Right lobe of liver (tissue), 6 donors: ENCODE results near the gene GEMIN4. TPM values are rescaled to one million over a fixed set of nuclear protein-coding genes. Genes with fewer than 3 reads are reported as not detected.

ENCODE experiments used
- ATAC-seq, 4 donors: fragments of 200-7000 bp; cut with Tn5 transposase; one replicate each; pipeline ENCODE4 v1.9.1; 2020; ENCODE audit warnings: mild to moderate bottlenecking in 4 of 4, moderate library complexity in 4 of 4
- DNase-seq, 3 donors: peaks; one replicate each; pipeline ENCODE4 v3.0.0-alpha.2; 2020
- H3K27ac ChIP-seq, 3 donors: fragments of 200-600 bp; one replicate each; pipeline ENCODE4 v1.8.0; 2022
- H3K27me3 ChIP-seq, 2 donors: fragments of 200-600 bp; one replicate each; pipeline ENCODE4 v1.8.0; 2022
- H3K36me3 ChIP-seq, 4 donors: fragments of 200-600 bp; sonication (generic) in 1 of 4; one replicate each; pipeline versions ENCODE4 v1.5.1 to v1.8.0; 2017 to 2022; ENCODE audit warnings: control low read depth in 1 of 4
- H3K4me1 ChIP-seq, 4 donors: fragments of 200-600 bp; sonication (generic) in 1 of 4; one replicate each; pipeline versions ENCODE4 v1.5.1 to v1.8.0; 2017 to 2022; ENCODE audit warnings: control low read depth in 1 of 4
- H3K4me3 ChIP-seq, 3 donors: fragments of 200-600 bp; one replicate each; pipeline ENCODE4 v1.8.0; 2022
- H3K9me3 ChIP-seq, 4 donors: fragments of 200-600 bp; sonication (generic) in 1 of 4; one replicate each; pipeline versions ENCODE4 v1.5.1 to v1.8.0; 2017 to 2022; ENCODE audit warnings: control low read depth in 1 of 4
- CTCF ChIP-seq, 4 donors: fragments of 200-600 bp in 3 of 4; fragments of 450-650 bp in 1 of 4; IDR thresholded peaks; one replicate each; pipeline versions ENCODE4 v1.5.1 to v1.8.0; 2016 to 2022; ENCODE audit warnings: antibody characterized with exemption in 4 of 4, mild to moderate bottlenecking in 2 of 4
- POLR2A ChIP-seq: fragments of 450-650 bp; IDR thresholded peaks from one replicate; pipeline ENCODE4 v1.6.1; 2017; ENCODE audit warnings: antibody characterized with exemption, mild to moderate bottlenecking
- whole genome bisulfite sequencing: methylation state at CpG from one replicate; pipeline ENCODE4 v1.1.6; 2018; ENCODE audit warnings: low coverage, low lambda C conversion rate; ENCODE audit not compliant: insufficient coverage; ENCODE audit errors: missing lambda C conversion rate; 5-methylcytosine and 5-hydroxymethylcytosine counted together
- intact Hi-C, 2 donors: fragments of 100-400 bp; cut with DNase I; formaldehyde crosslinking; loops; one replicate each; pipeline versions ENCODE4 v1.11.2 to v1.14.1; 2022
- total RNA-seq, 6 experiments: library from RNA; depleted of rRNA in 2 of 6; stranded (reverse); fragments of >200 nt in 2 of 6; fragmentation: NEBNext Ultra II Directional in 3 of 6; extraction: Animal tissue kit (Norgen Biotek cat#: 25700) in 3 of 6; gene quantifications; one replicate each; pipeline versions ENCODE4 v1.1.0 to v1.2.4, GENCODE V29; 2016 to 2023
- donor health status: DM: no; HTN: yes; CAD: no.
- donor health status: DM: no; HTN: no; CAD: no.
- donor health status: DM: no; HTN: no; CAD: no.
- donor health status: DM: no; HTN: yes; CAD: no.
- donor health status: DM: no; HTN: yes; CAD: no.

GEMIN4 gene
- total RNA-seq, 6 experiments from 2014 or later, result 7.1 to 10.1 (median 8.0) TPM

- no peak overlapping the region for H3K27ac ChIP-seq
Measured at GRCh38 chr17:733743-734142, 18.3 kb downstream of the GEMIN4 start.

GRCh38 chr17:732902-733720, 19.0 kb downstream of the GEMIN4 start:
- ATAC-seq, result peak; percentile 60 to 71 (median 66)
- H3K36me3 ChIP-seq, result no peaks in the 10 kb centered on the region
- H3K27ac ChIP-seq, result peak overlapping the region in 1 of 3 donors; percentile 61
- TF ChIP-seq CTCF (IDR thresholded peaks at IDR 0.05) (no peak), POLR2A (no peak)
- no peaks in the 10 kb centered on the region for H3K9me3 ChIP-seq
- H3K4me1 ChIP-seq, result no peaks in the 10 kb centered on the region
- no peaks in the 10 kb centered on the region for H3K27me3 ChIP-seq
- peak in 2 of 3 donors; percentile 62 to 70 for DNase-seq
- WGBS, result 4% methylated on average over 5 of the region's 57 CpGs
- intact Hi-C loops, result no loop called here
- peak overlapping the region; percentile 61 to 69 (median 63) for H3K4me3 ChIP-seq

More at GRCh38 chr17:733743-734142, 18.3 kb downstream of the GEMIN4 start:
- Histone ChIP-seq H3K9me3 (no peaks in the 10 kb centered on the region), H3K36me3 (no peaks in the 10 kb centered on the region), H3K27me3 (no peaks in the 10 kb centered on the region), H3K4me1 (no peaks in the 10 kb centered on the region), H3K4me3 (peak overlapping the region in 1 of 3 donors; percentile 61)
- intact Hi-C loops, result no loop called here
- no peak for ATAC-seq
- no peak for TF ChIP-seq CTCF (IDR thresholded peaks at IDR 0.05)
- no peak for TF ChIP-seq POLR2A
- DNase-seq, result no peak
- 69% methylated on average over 6 of the region's 10 CpGs for WGBS

GRCh38 chr17:732067-732901, 19.8 kb downstream of the GEMIN4 start, which contains the start of gene TLCD3A:
Gene TLCD3A, plus strand, starts transcription at chr17:732596. Its CDS starts 52 bp downstream, at chr17:732648.
- DNase-seq (peak; percentile 72 to 83 (median 79)), ATAC-seq (peak; percentile 87 to 93 (median 88))
- Histone ChIP-seq H3K4me3 (peak within 1 kb of the TSS; percentile 69 to 81 (median 69)), H3K27me3 (no peaks in the 10 kb centered on the region), H3K9me3 (no peaks in the 10 kb centered on the region), H3K4me1 (no peaks in the 10 kb centered on the region), H3K27ac (peak within 1 kb of the TSS in 1 of 3 donors; percentile 61), H3K36me3 (no peaks in the 10 kb centered on the region)
- WGBS, result no CpG with 5 or more reads among the region's 126 CpGs
- intact Hi-C loops, result no loop called here
- TF ChIP-seq CTCF (IDR thresholded peaks at IDR 0.05), result no peak
- peak; percentile 19 for TF ChIP-seq POLR2A

- Histone ChIP-seq H3K27me3 (no peaks in the 10 kb centered on the region), H3K4me3 (peak overlapping the region; percentile 69 to 81 (median 69)), H3K36me3 (no peaks in the 10 kb centered on the region), H3K9me3 (no peaks in the 10 kb centered on the region), H3K4me1 (no peaks in the 10 kb centered on the region), H3K27ac (no peak overlapping the region)
- WGBS, result no CpG with 5 or more reads among the region's 26 CpGs
- intact Hi-C loops, result no loop called here
- no peak for TF ChIP-seq CTCF (IDR thresholded peaks at IDR 0.05)
- no peak for TF ChIP-seq POLR2A
- no peak for ATAC-seq
- no peak for DNase-seq
Measured at GRCh38 chr17:731644-732066, 20.4 kb downstream of the GEMIN4 start.
